ENCODE data around the gene FLYWCH1.

DNA sequence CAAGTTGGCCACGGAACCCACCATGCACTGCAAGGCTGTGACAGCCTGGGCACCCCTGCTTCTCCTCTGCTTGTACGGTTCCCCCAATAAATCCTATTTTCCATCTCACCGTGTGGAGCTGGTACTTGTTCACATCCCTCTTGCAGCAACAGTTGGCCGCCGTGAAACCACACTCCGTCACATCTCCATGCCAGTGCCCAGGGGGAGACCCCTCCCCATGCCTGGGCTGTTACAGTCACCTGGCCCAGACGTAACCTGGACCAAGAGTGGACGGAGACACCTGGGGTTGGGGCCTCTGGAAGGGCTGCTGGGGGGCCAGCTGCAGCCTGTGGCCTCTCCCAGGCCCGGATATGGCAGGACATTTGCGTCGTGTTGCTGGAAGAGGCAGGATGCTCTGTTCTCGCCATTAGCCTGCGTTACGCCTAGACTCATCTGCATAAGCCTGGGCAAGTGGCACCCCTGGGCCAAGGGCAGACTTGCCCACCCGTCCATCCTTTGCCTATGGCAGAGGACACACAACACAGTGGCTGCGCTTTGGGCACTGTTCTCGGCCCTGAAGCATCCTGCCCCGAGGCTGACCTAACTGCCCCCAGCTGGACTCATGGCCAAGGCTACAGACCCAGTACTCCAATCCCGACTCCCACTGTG is 38.1 kb downstream of the FLYWCH1 start:
- TF ChIP-seq, protein P1, sequence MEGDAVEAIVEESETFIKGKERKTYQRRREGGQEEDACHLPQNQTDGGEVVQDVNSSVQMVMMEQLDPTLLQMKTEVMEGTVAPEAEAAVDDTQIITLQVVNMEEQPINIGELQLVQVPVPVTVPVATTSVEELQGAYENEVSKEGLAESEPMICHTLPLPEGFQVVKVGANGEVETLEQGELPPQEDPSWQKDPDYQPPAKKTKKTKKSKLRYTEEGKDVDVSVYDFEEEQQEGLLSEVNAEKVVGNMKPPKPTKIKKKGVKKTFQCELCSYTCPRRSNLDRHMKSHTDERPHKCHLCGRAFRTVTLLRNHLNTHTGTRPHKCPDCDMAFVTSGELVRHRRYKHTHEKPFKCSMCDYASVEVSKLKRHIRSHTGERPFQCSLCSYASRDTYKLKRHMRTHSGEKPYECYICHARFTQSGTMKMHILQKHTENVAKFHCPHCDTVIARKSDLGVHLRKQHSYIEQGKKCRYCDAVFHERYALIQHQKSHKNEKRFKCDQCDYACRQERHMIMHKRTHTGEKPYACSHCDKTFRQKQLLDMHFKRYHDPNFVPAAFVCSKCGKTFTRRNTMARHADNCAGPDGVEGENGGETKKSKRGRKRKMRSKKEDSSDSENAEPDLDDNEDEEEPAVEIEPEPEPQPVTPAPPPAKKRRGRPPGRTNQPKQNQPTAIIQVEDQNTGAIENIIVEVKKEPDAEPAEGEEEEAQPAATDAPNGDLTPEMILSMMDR (IDR thresholded peaks at IDR 0.05) = no peak
- TF ChIP-seq POLR2A (IDR thresholded peaks at IDR 0.05) = no peak

Data from Peyer's patch (tissue), 4 donors.